Erythroblast (primary cell): ENCODE results near the gene SREBF2.

Experiments
- GATA1 ChIP-seq: IDR thresholded peaks from 2 replicates; pipeline ENCODE4 v1.6.1; 2011; ENCODE audit warnings: low read depth, mild to moderate bottlenecking, control low read depth, low read length, moderate library complexity
- POLR2A ChIP-seq: IDR thresholded peaks from 2 replicates; pipeline ENCODE4 v1.6.1; 2011; ENCODE audit warnings: mild to moderate bottlenecking, low read length

- TF ChIP-seq POLR2A (no peak), GATA1 (no peak)
Measured at GRCh38 chr22:41900652-41901312, 67.9 kb downstream of the SREBF2 start.
